Activated naive CD8-positive, alpha-beta T cell treated with anti-CD3 and anti-CD28 coated beads, Interleukin-2, amount 50 U/mL, for 24 hours (primary cell): Measurements from ENCODE around the gene PODXL.
A peak's percentile ranks its signal among the peaks of the same experiment; 100 is the strongest.

ENCODE experiments used
- ATAC-seq: fragments of 150-1000 bp; cut with Tn5 transposase; one replicate; pipeline ENCODE4 v1.10.0; 2021
- DNase-seq: peaks from one replicate; pipeline ENCODE4 v3.0.0; 2021
- H3K27ac Mint-ChIP-seq: one replicate; pipeline ENCODE4 v1.8.0; 2021; ENCODE audit warnings: mild to moderate bottlenecking, mixed read lengths
- H3K27me3 Mint-ChIP-seq: one replicate; pipeline ENCODE4 v1.8.0; 2021; ENCODE audit warnings: mixed read lengths
- H3K36me3 Mint-ChIP-seq: one replicate; pipeline ENCODE4 v1.8.0; 2021; ENCODE audit warnings: low read depth, mixed read lengths
- H3K4me1 Mint-ChIP-seq: one replicate; pipeline ENCODE4 v1.8.0; 2021; ENCODE audit warnings: mixed read lengths
- H3K4me3 Mint-ChIP-seq: one replicate; pipeline ENCODE4 v1.8.0; 2021; ENCODE audit warnings: mild to moderate bottlenecking, moderate library complexity, mixed read lengths
- H3K9me3 Mint-ChIP-seq: one replicate; pipeline ENCODE4 v1.8.0; 2021; ENCODE audit warnings: mixed read lengths

The PODXL gene

DNA sequence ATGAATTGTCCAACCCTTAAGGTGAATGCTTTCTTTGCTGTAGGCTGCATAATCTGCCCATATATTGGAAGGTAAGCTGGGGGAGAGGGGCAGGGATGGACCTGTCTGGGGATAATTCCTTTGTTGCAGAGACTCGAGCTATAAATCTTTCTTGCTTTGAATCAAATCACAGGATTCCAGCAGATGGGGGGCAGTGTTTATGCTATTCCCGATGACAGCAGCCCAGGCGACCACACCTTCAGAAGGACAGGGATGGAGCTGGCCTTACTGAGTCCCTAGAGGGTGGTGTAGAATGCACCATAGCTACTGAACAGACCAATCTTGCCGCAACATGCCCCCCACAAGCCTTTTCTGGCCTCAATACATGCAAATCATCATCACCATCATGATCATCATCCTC lies 2.5 kb downstream of the PODXL start:
- ATAC-seq (no peak), DNase-seq (no peak)
- Mint-ChIP-seq H3K36me3 (no peaks in the 10 kb centered on the region), H3K4me1 (peaks cover 7% of the 10 kb centered on the region), H3K4me3 (no peak overlapping the region), H3K27ac (no peak overlapping the region), H3K27me3 (peaks cover 50% of the 10 kb centered on the region), H3K9me3 (no peaks in the 10 kb centered on the region)

DNA sequence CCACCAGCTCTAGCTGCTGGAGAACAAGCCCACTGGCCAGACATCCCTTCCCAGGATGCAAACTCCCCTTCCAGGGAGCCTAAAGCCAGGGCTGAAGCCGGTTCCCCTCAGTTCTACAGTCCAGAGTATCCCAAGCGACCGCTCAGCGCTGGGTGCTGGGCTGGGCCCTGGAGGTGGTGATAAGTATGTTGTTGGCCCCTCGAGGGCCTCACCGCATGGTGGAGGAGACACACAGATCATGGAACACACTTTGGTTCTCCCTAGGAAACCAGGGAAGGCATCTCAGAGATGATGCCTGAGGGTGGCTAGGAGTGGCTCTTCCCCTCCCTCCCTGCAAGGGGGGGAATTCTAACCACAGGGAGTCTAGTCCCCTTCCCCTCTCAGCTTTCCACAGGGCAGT lies 4.4 kb downstream of the PODXL start:
- DNase-seq, result no peak
- Mint-ChIP-seq H3K27me3 (peaks cover 32% of the 10 kb centered on the region), H3K4me3 (no peak overlapping the region), H3K9me3 (no peaks in the 10 kb centered on the region), H3K4me1 (peaks cover 5% of the 10 kb centered on the region), H3K27ac (no peak overlapping the region), H3K36me3 (no peaks in the 10 kb centered on the region)
- no peak for ATAC-seq

DNA sequence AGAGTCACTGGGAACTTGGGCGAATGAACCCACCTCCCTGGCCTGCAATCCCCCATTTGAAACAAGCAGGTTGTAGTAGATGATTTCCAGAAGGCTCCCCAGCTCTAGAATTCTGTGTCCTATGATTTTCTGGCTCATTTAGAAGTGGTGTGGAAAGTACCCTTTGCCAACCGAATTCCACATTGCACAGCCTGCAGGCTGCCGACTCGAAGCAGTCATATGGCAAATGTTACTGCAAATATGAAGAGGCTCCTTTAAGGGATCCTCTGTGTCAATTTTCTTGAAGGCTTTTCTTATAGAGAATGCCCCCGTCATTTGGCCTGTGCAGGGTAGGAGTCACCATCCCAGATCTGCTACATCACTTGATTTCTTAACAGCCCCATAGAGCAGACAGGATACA lies 5.6 kb downstream of the PODXL start:
- Mint-ChIP-seq H3K36me3 (no peaks in the 10 kb centered on the region), H3K27me3 (peaks cover 30% of the 10 kb centered on the region), H3K4me1 (peaks cover 3% of the 10 kb centered on the region), H3K9me3 (no peaks in the 10 kb centered on the region), H3K4me3 (no peak overlapping the region), H3K27ac (no peak overlapping the region)
- ATAC-seq (no peak), DNase-seq (no peak)

DNA sequence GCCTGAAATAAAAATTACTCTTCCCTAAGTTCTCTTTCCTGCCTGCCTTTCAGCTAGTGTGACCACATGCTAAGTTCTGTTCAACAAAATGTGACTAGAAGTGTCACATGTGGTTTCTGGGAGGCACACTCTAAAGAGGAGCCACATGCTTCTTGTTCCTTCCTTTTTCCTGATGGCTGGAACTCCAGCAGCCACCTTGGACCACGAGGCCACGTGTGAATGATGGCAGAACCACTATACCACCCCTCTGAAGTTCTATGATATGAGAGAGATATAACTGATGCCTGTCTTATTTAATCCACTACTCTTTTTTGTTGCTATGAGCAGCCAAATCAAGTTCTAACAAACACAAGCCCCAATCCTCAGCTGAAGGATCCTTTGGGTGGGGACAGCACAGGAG lies 8.1 kb downstream of the PODXL start:
- Mint-ChIP-seq H3K4me1 (no peaks in the 10 kb centered on the region), H3K4me3 (no peak overlapping the region)

DNA sequence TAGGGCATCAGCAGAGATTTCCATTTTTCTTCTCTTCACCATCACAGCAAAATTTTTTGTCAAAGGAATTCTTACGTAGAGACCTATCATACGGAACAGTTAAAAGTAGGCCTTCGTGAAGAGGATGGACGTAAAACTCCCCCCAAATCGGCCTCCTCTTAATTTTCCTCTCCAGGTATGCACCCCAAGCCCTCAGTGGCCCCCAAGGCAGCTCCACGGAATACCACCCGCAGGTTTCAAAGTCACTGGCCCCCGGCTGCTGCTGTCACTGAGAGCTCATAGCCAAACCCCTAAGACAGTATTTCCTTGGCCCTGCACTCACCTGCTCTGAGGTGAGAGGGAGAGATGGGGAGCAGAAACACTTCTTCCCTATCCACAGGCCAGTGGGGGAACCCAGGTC lies 8.8 kb downstream of the PODXL start:
- DNase-seq (no peak), ATAC-seq (no peak)
- Mint-ChIP-seq H3K4me3 (no peak overlapping the region), H3K4me1 (no peaks in the 10 kb centered on the region), H3K9me3 (no peaks in the 10 kb centered on the region), H3K27me3 (peaks cover under 1% of the 10 kb centered on the region), H3K27ac (no peak overlapping the region), H3K36me3 (no peaks in the 10 kb centered on the region)

More for the DNA sequence above, 8.1 kb downstream of the PODXL start:
- H3K27ac Mint-ChIP-seq, result no peak overlapping the region
- no peak for ATAC-seq
- peaks cover 7% of the 10 kb centered on the region for H3K27me3 Mint-ChIP-seq
- H3K9me3 Mint-ChIP-seq, result no peaks in the 10 kb centered on the region
- no peak for DNase-seq
- H3K36me3 Mint-ChIP-seq, result no peaks in the 10 kb centered on the region

DNA sequence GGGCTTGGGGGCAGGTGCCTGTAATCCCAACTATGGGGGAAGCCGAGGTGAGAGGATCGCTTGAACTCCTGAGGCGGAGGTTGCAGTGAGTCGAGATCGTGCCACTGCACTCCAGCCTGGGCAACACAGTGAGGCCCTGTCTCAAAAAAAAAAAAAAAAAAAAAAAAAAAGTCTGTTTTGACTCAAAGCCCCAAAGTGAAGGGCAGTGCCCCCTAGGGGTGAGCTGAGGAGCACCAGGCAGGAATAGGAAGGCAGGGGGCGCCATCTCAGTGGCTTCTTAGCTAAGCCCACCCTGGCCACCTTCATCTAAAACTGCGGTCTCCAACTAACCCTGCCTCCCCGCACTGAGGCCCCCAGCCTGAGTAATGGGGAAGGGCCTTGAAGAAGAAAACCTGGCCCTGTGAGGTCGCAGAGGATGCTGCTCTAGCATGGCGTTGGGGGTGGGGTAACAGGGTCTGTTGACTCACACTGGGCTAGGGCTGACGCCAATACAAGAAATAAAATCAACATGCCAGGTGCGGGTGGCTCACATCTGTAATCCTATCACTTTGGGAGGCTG lies 9.8 kb downstream of the PODXL start:
- H3K27ac Mint-ChIP-seq, result no peak overlapping the region
- no peak overlapping the region for H3K4me3 Mint-ChIP-seq
- H3K27me3 Mint-ChIP-seq, result no peaks in the 10 kb centered on the region
- H3K9me3 Mint-ChIP-seq, result no peaks in the 10 kb centered on the region
- no peaks in the 10 kb centered on the region for H3K36me3 Mint-ChIP-seq
- peak; percentile 58 for DNase-seq
- no peaks in the 10 kb centered on the region for H3K4me1 Mint-ChIP-seq
- ATAC-seq, result no peak

DNA sequence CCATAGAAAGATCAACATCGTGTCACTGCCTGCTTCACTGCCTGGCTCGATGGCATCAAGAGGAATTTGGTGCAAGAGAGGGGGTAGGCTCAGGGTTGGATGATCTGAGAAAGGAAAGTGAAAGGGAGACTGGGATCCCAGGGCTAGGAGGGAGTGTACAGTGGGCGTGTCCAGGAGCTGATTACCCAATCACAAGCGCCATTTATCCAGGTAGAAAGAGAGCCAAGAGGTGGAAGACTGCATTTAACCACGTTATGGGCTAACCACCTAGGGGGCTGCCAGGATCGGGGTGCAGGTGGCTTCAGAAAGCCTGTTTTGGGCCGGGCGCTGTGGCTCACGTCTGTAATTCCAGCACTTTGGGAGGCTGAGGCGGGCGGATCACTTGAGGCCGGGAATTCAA lies 10.3 kb downstream of the PODXL start:
- no peaks in the 10 kb centered on the region for H3K27me3 Mint-ChIP-seq
- no peak overlapping the region for H3K4me3 Mint-ChIP-seq
- H3K27ac Mint-ChIP-seq, result no peak overlapping the region
- no peak for ATAC-seq
- H3K9me3 Mint-ChIP-seq, result no peaks in the 10 kb centered on the region
- H3K36me3 Mint-ChIP-seq, result no peaks in the 10 kb centered on the region
- H3K4me1 Mint-ChIP-seq, result no peaks in the 10 kb centered on the region
- no peak for DNase-seq

DNA sequence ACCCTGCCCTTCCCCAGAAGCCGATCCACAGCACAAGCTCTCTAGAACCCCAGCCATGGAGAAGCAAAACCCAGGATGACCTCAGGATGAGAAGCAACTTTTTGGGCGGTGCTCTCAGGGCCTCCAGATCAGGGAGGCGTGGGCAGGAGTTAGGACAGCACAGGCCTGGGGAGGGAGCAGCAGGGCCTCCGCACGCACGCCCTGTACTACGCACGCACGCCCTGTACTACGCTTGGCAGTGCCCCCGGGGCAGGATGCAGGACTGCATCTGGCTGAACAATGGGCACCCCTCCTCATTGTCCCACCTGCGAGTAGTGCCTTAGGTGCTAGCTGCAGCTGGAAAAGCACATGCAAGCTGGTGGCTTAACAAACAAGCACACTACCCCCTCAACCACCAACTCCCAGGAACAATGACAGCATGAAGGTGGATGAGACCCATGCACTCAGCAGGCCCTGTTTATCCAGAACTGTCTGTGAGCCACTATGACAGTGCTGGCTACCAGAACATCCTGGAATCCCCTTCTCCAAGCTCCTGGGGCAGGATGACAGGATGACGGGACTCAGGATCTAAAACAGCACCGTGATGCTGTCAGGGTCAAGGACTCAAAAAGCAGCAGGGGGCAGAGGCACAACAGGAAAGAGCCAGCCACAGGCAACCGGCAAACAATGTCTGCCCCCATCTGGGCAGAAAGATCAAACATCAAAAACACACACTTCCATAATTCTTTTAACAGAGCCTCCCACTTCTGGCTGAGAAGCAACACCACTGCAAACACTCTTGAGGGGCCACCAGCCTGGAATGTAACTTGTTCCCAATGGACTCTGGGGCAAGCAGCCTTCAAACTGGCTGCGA lies 11.8 kb downstream of the PODXL start:
- H3K27ac Mint-ChIP-seq, result no peak overlapping the region
- H3K4me1 Mint-ChIP-seq, result no peaks in the 10 kb centered on the region
- ATAC-seq (no peak), DNase-seq (no peak)
- no peaks in the 10 kb centered on the region for H3K9me3 Mint-ChIP-seq
- H3K4me3 Mint-ChIP-seq, result no peak overlapping the region
- H3K36me3 Mint-ChIP-seq, result no peaks in the 10 kb centered on the region
- no peaks in the 10 kb centered on the region for H3K27me3 Mint-ChIP-seq

DNA sequence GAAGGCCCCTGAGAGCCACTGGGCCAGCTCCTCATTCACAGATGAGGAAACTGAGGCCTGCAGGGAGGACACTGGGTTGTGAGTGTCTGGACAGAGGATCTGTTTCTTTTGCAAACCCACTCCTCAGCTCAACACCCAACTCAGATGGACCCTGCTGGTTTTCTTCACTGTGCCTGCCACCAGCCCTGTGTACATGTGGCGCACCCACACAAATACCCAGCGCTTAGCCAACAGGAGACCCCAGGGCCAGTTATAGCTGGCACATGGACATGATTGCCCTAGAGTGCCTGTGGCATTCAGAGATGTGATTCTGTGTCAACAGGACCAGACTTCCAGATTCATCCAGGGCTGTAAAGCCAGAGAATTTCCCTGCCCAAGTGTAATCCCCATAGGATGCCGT lies 12.4 kb downstream of the PODXL start:
- Mint-ChIP-seq H3K4me1 (no peaks in the 10 kb centered on the region), H3K27ac (no peak overlapping the region), H3K9me3 (no peaks in the 10 kb centered on the region), H3K4me3 (no peak overlapping the region), H3K27me3 (no peaks in the 10 kb centered on the region), H3K36me3 (no peaks in the 10 kb centered on the region)
- no peak for ATAC-seq
- DNase-seq, result no peak

DNA sequence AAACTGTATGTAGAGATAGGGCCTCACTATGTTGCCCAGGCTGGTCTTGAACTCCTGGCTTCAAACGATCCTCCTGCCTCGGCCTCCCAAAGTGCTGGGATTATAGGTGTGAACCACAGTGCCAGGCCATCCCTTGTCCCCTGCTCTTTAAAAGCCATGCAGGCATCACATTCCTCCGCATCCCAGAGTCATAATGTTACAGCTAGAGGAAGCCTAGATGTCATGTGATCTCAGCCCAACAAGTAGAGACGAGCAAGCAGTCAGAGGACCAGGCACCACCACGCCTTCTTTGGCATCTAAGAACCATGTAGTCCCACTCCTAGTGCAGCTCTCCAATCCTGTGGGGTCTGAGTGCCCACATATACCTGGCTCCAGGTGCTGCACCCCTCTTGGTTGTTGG lies 13.1 kb downstream of the PODXL start:
- Mint-ChIP-seq H3K27ac (no peak overlapping the region), H3K36me3 (no peaks in the 10 kb centered on the region), H3K9me3 (no peaks in the 10 kb centered on the region), H3K4me1 (no peaks in the 10 kb centered on the region), H3K27me3 (no peaks in the 10 kb centered on the region), H3K4me3 (no peak overlapping the region)
- no peak for DNase-seq
- ATAC-seq, result no peak

DNA sequence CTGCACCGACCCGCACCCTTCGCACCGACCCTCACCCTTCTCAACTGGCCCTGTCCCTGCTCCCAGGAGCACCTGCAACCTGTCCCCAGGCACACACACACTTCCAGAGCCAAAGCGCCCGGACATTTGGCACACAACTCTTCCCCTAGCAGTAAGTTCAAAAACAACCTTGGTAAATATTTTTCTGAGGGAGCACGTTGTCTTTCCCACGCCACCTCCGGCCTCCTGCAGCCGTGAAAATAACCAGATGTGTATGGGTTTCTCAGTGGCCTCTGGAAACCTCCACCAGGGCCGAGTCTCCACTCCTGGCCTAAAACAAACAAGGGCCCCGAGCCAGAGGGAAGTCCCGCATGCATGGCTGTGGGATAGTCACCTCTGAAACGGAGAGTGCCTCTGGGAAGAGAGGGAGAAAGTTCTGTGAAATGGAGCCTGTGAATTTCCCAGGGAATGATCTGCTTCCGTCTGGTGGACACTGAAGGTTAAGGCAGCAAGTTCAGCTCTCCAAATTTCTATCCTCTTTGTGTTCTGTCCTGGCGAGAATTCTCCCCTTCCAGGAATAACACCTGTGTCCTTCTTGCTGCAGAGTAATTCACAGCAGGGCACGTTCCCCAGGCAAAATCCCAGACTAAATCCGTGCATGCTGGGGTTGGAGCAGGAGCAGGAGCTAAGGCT lies 15.8 kb downstream of the PODXL start:
- DNase-seq, result no peak
- Mint-ChIP-seq H3K27ac (no peak overlapping the region), H3K27me3 (no peaks in the 10 kb centered on the region), H3K9me3 (no peaks in the 10 kb centered on the region), H3K4me1 (no peaks in the 10 kb centered on the region), H3K36me3 (no peaks in the 10 kb centered on the region), H3K4me3 (no peak overlapping the region)
- ATAC-seq, result no peak

DNA sequence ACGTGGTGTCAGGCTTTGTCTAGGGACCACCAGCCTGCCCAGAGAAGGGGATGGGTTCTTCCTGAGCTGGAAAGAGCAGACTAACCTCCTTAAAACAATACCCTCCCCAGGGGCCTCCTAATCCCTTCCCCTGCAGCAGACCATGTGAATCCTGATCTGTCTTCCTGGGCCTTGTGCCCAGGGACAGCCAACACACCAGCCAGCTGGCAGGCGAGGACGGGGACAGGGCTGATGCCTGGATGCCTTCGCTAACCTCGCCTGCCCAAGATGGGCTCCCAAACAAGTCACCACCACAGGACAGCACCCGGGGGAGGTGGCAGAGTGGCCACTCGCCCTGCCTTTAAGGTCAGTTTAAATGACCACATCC lies 17.6 kb downstream of the PODXL start:
- no peak overlapping the region for H3K27ac Mint-ChIP-seq
- no peaks in the 10 kb centered on the region for H3K27me3 Mint-ChIP-seq
- no peaks in the 10 kb centered on the region for H3K36me3 Mint-ChIP-seq
- no peaks in the 10 kb centered on the region for H3K4me1 Mint-ChIP-seq
- DNase-seq (no peak), ATAC-seq (no peak)
- H3K4me3 Mint-ChIP-seq, result no peak overlapping the region
- H3K9me3 Mint-ChIP-seq, result no peaks in the 10 kb centered on the region

DNA sequence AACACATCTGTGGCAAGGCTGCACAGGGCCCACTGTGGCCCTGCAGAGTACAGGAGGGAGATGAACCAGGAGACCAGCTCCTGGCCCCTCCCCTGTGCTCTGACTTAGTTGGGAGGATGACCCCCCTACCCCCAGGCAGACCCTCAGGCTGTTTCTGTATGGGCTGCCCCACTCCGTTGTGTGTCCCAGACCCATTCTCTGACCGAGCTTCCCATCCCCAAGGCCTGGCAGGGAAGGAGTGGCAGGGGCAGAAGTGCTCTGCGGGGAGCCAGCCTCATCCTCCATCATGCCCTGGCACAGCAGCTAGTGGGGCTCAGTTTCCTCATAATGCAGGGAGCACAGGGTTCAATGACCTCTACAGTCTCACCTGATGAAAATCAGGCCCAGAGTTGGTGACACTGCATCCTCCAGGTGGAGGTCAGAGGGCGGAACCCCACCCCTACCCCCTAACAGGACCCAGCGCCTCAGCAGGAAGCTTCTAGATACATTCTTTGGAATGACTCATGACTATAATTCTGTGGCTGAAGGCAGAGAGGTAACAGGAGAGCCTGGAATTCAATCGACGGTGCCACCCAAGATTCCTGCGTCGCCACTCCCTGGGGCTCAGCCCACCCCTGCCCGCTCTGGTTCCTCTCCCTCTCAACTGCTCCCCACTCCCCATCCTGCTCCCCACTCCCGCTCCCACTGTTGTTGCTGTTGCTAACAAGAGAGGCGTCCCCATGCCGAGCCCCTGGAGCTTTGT lies 18.2 kb downstream of the PODXL start:
- no peaks in the 10 kb centered on the region for H3K4me1 Mint-ChIP-seq
- H3K4me3 Mint-ChIP-seq, result no peak overlapping the region
- no peaks in the 10 kb centered on the region for H3K9me3 Mint-ChIP-seq
- no peak for DNase-seq
- no peaks in the 10 kb centered on the region for H3K36me3 Mint-ChIP-seq
- H3K27me3 Mint-ChIP-seq, result no peaks in the 10 kb centered on the region
- ATAC-seq, result no peak
- no peak overlapping the region for H3K27ac Mint-ChIP-seq

DNA sequence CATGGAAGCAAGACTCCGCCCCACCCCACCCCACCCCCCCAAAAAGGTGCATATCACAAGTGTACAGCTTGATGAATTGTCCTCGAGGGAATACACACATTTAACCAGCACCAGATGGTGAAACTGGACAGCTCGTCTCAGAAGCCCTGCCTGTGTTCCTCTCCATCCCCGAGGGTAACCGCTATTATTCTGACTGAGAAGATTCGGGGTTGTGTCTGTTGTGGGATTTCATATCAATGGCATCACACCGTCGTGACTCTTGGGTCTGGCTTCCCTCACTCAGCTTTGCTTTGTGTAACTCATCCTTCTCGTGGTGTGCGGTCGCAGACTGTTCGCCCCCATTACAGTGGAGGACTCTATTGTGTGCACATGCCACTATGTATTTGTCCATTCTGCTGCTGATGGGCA lies 18.9 kb downstream of the PODXL start:
- H3K36me3 Mint-ChIP-seq, result no peaks in the 10 kb centered on the region
- no peaks in the 10 kb centered on the region for H3K27me3 Mint-ChIP-seq
- no peaks in the 10 kb centered on the region for H3K4me1 Mint-ChIP-seq
- H3K4me3 Mint-ChIP-seq, result no peak overlapping the region
- H3K27ac Mint-ChIP-seq, result no peak overlapping the region
- no peaks in the 10 kb centered on the region for H3K9me3 Mint-ChIP-seq
- DNase-seq (no peak), ATAC-seq (no peak)

DNA sequence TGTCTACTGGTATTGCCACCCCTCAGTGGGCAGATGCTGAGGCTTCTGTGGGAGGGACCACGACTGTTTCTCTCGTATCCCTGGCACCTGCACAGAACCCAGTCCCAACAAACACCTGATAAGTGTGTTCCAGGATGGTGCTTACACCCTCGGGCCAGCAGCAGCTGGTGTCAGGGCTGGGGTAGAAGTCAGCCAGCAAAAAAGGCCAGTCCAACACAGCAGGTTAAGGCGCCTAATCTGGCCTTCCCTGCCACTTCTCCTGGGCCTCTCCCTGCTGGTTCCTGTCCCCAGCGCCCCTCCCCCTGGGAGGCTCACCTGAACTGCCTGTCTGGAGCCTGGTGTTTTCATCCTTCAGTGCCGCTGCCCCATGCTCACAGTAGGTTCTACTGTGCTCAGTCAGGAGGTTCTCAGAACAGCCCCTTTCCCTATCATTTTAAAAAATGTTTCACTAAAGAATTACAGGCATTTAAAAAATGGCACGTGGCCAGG lies 20.0 kb downstream of the PODXL start:
- no peak for ATAC-seq
- H3K36me3 Mint-ChIP-seq, result no peaks in the 10 kb centered on the region

More for the DNA sequence above, 20.0 kb downstream of the PODXL start:
- no peaks in the 10 kb centered on the region for H3K9me3 Mint-ChIP-seq
- no peaks in the 10 kb centered on the region for H3K4me1 Mint-ChIP-seq
- DNase-seq, result no peak
- H3K27ac Mint-ChIP-seq, result no peak overlapping the region
- H3K27me3 Mint-ChIP-seq, result no peaks in the 10 kb centered on the region
- H3K4me3 Mint-ChIP-seq, result no peak overlapping the region
